BLaER1 (cell line): Measurements from ENCODE around the gene PDE6A.
"Not testable (repeated sequence)": the region's sequence is repeated elsewhere in the genome, so short reads cannot be mapped to it uniquely, and the experiment has no call there.

ENCODE experiments used
- H3K27ac ChIP-seq: shearing (Covaris generic); formaldehyde crosslinking; 2 replicates; pipeline ENCODE4 v1.8.1; 2022
- H3K27me3 ChIP-seq: shearing (Covaris generic); formaldehyde crosslinking; 2 replicates; pipeline ENCODE4 v1.8.1; 2022
- H3K36me3 ChIP-seq: shearing (Covaris generic); formaldehyde crosslinking; 2 replicates; pipeline ENCODE4 v1.8.1; 2022
- H3K4me1 ChIP-seq: shearing (Covaris generic); formaldehyde crosslinking; 2 replicates; pipeline ENCODE4 v1.8.1; 2022
- H3K4me2 ChIP-seq: shearing (Covaris generic); formaldehyde crosslinking; 2 replicates; pipeline ENCODE4 v1.8.1; 2022
- H3K4me3 ChIP-seq: shearing (Covaris generic); formaldehyde crosslinking; 2 replicates; pipeline ENCODE4 v1.8.1; 2022
- H3K9ac ChIP-seq: shearing (Covaris generic); formaldehyde crosslinking; 2 replicates; pipeline ENCODE4 v1.8.1; 2022
- H3K9me3 ChIP-seq: shearing (Covaris generic); formaldehyde crosslinking; 2 replicates; pipeline ENCODE4 v1.8.1; 2022
- H4K20me1 ChIP-seq: shearing (Covaris generic); formaldehyde crosslinking; 2 replicates; pipeline ENCODE4 v1.8.1; 2022
- Cebpa-rat ChIP-seq: shearing (Covaris generic); IDR thresholded peaks from 2 replicates; pipeline ENCODE4 v1.8.1; 2022

Gene PDE6A

DNA sequence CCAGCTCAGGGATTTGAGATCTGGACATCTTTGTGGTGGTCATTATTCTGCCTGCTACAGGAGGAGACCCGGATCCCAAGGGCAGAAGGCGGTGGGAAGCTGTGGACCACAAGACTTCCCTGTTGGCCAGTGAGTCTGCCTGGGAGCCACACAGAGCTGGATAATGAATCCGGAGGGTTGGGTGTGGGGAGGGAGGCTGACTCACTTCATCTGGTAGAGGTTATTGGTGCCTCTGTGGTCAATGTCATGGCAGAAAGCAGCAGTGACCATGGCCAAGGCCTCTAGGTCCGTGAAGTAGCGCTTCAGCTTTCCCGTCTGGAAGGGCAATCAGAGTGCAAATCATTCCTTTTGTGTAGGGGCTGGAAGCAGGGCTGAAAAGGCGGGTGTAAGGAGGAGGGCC lies 58.5 kb downstream of the PDE6A start:
- no peak overlapping the region for H3K4me2 ChIP-seq
- H3K4me3 ChIP-seq, result no peak overlapping the region
- no peaks in the 10 kb centered on the region for H3K27me3 ChIP-seq
- H3K9me3 ChIP-seq, result no peaks in the 10 kb centered on the region
- no peaks in the 10 kb centered on the region for H3K36me3 ChIP-seq
- no peak for TF ChIP-seq Cebpa-rat
- H3K27ac ChIP-seq, result no peak overlapping the region
- H3K4me1 ChIP-seq, result no peaks in the 10 kb centered on the region
- no peak overlapping the region for H3K9ac ChIP-seq
- H4K20me1 ChIP-seq, result no peaks in the 10 kb centered on the region

DNA sequence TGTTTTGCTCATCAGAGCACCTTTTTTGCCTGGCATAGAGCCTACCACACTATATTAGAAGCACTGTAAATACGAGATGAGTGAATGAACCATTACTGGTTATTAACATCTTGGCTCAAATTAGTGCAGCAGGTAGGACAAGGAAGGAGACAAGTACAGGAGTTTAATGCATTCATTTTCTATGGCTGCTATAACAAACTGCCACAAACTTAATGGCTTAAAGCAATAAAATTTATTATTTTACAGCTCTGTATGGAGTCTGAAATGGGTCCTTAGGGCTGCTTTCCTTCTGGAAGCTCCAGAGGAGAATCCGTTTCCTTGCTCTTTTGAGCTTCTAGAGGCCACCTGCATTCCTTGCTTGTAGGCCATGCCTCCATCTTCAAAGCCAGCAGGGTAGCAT lies 59.1 kb downstream of the PDE6A start:
- Histone ChIP-seq H3K9me3 (no peaks in the 10 kb centered on the region), H3K4me2 (no peak overlapping the region), H3K4me3 (no peak overlapping the region), H3K27me3 (no peaks in the 10 kb centered on the region), H3K9ac (no peak overlapping the region), H3K27ac (no peak overlapping the region), H3K4me1 (no peaks in the 10 kb centered on the region), H3K36me3 (no peaks in the 10 kb centered on the region), H4K20me1 (no peaks in the 10 kb centered on the region)
- TF ChIP-seq Cebpa-rat, result no peak

DNA sequence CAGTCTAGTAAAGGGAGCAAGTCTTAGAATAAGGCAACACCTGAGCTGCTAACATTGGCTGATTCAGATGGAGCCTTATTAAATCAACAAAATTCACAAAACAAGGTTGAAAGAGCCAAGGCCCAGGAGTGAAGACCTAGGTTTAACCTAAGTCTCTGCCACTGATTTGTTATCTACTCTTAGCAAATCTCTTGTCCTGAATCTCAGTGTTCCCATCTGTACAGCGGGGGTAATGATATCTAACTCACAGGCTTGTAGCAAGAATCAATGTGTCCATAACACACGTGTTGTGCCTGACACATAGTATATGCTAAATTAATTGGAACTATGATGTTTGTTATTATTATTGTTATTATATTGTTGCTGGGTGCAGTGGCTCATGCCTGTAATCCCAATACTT lies 61.0 kb downstream of the PDE6A start:
- Histone ChIP-seq H3K9me3 (no peaks in the 10 kb centered on the region), H3K36me3 (no peaks in the 10 kb centered on the region), H3K4me3 (no peak overlapping the region), H4K20me1 (no peaks in the 10 kb centered on the region), H3K4me2 (no peak overlapping the region), H3K27me3 (no peaks in the 10 kb centered on the region), H3K27ac (no peak overlapping the region), H3K4me1 (no peaks in the 10 kb centered on the region), H3K9ac (no peak overlapping the region)
- TF ChIP-seq Cebpa-rat, result no peak

DNA sequence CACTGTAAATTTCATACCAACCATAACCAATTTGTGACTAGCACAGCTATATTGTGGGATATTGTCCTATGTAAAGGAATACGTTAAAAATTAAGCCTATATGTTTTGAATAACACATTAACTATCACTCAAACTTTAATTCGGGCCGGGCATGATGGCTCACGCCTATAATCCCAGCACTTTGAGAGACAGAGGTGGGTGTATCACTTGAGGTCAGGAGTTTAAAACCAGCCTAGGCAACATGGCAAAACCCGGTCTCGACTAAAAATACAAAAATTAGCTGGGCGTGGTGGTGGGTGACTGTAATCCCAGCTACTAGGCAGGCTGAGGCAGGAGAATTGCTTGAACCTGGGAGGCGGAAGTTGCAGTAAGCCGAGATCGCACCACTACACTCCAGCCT lies 62.0 kb downstream of the PDE6A start:
- H3K9me3 ChIP-seq, H3K27me3 ChIP-seq, H3K27ac ChIP-seq, H4K20me1 ChIP-seq, H3K9ac ChIP-seq, H3K4me3 ChIP-seq, H3K36me3 ChIP-seq, H3K4me2 ChIP-seq, H3K4me1 ChIP-seq: not testable (repeated sequence)

DNA sequence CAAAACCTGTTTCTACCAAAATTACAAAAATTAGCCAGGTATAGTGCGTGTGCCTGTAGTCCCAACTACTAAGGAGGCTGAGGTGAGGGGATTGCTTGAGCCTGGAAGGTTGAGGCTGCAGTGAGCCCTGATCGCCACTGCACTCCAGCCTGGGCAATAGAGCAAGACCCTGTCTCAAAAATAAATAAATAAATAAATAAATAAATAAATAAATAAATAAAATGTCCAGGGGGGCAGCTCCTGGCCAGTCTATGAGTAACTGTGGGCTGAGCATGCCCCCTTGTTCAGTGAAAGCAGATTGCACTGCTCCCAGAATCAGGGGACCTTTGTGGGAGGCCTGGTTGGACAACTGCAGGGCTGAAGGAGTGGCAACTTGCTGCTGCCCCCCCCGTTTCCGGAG lies 62.7 kb downstream of the PDE6A start:
- no peaks in the 10 kb centered on the region for H3K9me3 ChIP-seq
- H3K27ac ChIP-seq, result no peak overlapping the region
- H3K9ac ChIP-seq, result no peak overlapping the region
- TF ChIP-seq Cebpa-rat, result no peak
- no peaks in the 10 kb centered on the region for H3K27me3 ChIP-seq
- H3K4me2 ChIP-seq, result no peak overlapping the region
- H3K4me3 ChIP-seq, result no peak overlapping the region
- no peaks in the 10 kb centered on the region for H3K36me3 ChIP-seq
- no peaks in the 10 kb centered on the region for H3K4me1 ChIP-seq
- H4K20me1 ChIP-seq, result no peaks in the 10 kb centered on the region

DNA sequence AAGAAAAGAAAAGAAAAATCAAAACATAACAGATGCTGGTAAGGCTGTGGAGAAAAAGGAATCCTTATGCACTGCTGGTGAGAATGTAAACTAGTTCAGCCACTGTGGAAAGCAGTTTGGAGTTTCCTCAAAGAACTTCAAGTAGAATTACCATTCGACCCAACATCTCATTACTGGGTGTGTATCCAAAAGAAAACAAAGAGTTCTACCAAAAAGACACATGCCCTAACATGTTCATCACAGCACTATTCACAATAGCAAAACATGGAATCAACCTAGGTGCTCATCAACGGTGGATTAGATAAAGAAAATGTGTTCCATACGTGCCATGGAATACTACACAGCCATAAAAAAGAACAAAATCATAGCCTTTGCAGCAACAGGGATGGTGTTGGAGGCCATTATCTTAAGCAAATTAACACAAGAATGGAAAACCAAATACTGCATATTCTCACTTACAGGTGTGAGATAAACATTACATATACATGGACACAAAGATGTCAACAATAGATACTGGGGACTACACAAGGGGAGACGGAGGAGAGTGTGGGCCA lies 63.4 kb downstream of the PDE6A start:
- no peak for TF ChIP-seq Cebpa-rat
- no peaks in the 10 kb centered on the region for H3K27me3 ChIP-seq
- no peak overlapping the region for H3K9ac ChIP-seq
- no peak overlapping the region for H3K4me2 ChIP-seq
- no peak overlapping the region for H3K4me3 ChIP-seq
- no peak overlapping the region for H3K27ac ChIP-seq
- no peaks in the 10 kb centered on the region for H3K4me1 ChIP-seq
- H4K20me1 ChIP-seq, result no peaks in the 10 kb centered on the region
- no peaks in the 10 kb centered on the region for H3K9me3 ChIP-seq
- no peaks in the 10 kb centered on the region for H3K36me3 ChIP-seq

DNA sequence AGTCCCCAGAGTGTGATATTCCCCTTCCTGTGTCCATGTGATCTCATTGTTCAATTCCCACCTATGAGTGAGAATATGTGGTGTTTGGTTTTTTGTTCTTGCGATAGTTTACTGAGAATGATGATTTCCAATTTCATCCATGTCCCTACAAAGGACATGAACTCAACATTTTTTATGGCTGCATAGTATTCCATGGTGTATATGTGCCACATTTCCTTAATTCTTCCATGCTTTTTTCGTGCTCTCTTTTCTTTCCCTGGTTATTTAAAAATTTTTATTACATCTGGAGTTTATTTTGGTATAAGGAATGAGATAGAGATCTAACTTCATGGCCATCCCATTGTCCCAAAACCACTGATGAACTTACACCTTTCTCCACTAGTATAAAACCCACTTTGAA lies 65.0 kb downstream of the PDE6A start:
- not testable (repeated sequence) for H3K9me3 ChIP-seq, H4K20me1 ChIP-seq, H3K4me2 ChIP-seq, H3K27me3 ChIP-seq, H3K9ac ChIP-seq, H3K27ac ChIP-seq, H3K4me1 ChIP-seq, H3K4me3 ChIP-seq, H3K36me3 ChIP-seq

DNA sequence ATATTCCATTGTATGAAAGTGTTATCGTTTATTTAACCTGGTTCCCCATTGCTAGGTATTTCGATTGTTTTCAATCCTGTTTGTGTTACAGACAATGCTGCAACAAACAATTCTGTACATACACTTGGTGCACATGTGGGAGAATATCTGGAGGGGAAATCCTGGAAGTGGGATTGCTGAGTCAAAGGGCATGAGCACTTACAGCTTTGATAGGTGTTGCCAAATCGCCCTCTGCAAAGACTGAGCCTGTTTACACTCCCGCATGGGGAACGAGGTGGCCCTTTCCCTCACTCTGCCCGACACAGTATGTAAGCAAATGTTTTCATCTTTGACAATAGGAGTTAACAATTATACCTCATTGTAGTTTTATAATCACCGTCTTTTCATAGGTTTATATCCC lies 66.2 kb downstream of the PDE6A start:
- no peaks in the 10 kb centered on the region for H3K36me3 ChIP-seq
- no peak overlapping the region for H3K27ac ChIP-seq
- H3K4me2 ChIP-seq, result no peak overlapping the region
- no peaks in the 10 kb centered on the region for H3K4me1 ChIP-seq
- H4K20me1 ChIP-seq, result no peaks in the 10 kb centered on the region
- H3K4me3 ChIP-seq, result no peak overlapping the region
- H3K27me3 ChIP-seq, result no peaks in the 10 kb centered on the region
- no peak for TF ChIP-seq Cebpa-rat
- H3K9me3 ChIP-seq, result no peaks in the 10 kb centered on the region
- H3K9ac ChIP-seq, result no peak overlapping the region

DNA sequence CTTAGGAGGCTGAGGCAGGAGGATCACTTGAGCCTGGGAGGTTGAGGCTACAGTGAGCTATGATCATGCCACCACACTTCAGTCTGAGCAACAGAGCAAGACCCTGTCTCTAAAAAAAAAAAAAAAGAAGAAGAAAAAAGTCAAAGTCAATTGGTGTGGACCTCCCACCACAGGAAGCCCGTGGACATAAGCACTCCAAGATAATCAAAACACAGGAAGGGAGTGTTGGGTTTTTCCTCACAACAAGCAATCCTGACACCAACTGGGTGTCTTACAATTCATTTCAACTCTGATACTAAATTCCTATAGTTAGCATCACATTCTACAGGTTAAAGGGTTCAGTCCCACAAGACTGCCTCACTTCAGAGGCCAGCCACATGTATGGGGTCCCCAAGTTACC lies 70.7 kb downstream of the PDE6A start:
- TF ChIP-seq Cebpa-rat, result no peak
- no peak overlapping the region for H3K4me2 ChIP-seq
- H3K9ac ChIP-seq, result no peak overlapping the region
- no peaks in the 10 kb centered on the region for H3K27me3 ChIP-seq
- H3K9me3 ChIP-seq, result no peaks in the 10 kb centered on the region
- H4K20me1 ChIP-seq, result no peaks in the 10 kb centered on the region
- H3K4me1 ChIP-seq, result peaks cover 4% of the 10 kb centered on the region; the same call in 1 of the 2 replicates
- no peaks in the 10 kb centered on the region for H3K36me3 ChIP-seq
- no peak overlapping the region for H3K4me3 ChIP-seq
- no peak overlapping the region for H3K27ac ChIP-seq

DNA sequence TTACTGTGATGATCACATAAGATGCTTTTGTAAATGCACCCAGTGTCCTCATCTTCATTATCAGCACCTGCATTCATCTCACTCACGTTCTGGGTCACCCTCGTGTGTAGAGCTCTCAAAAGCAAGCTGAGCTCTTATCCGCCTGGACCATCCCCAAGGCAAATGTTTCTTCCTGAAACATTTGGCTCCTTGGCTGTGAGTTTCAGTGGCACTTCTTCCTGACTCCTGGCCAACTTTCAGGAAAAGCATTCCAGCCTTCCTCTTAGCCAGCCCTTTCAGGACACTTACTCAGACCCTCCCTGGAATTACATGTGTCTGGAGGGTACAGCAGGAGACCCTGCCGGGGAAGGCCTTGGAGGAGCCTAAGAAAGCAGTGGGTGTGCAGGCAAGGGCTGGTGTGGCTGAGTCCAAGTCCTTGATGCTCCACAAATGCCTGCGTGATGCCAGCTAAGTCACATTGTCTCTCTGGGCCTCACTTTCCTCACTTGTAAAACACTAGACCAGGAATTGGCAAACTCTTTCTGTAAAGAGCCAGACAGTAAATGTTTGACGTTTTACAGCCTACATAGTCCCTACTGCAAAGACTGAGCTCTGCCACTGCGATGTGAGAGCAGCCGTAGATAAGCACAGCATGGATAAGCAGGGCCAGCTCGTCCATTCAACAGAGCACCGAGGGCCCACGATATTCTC lies 72.1 kb downstream of the PDE6A start:
- H3K4me1 ChIP-seq, result peaks cover 4% of the 10 kb centered on the region; the same call in 1 of the 2 replicates
- H3K27me3 ChIP-seq, result no peaks in the 10 kb centered on the region
- no peak overlapping the region for H3K27ac ChIP-seq
- no peak overlapping the region for H3K4me3 ChIP-seq
- no peaks in the 10 kb centered on the region for H3K36me3 ChIP-seq
- H3K4me2 ChIP-seq, result no peak overlapping the region
- no peaks in the 10 kb centered on the region for H4K20me1 ChIP-seq
- TF ChIP-seq Cebpa-rat, result no peak
- H3K9ac ChIP-seq, result no peak overlapping the region
- H3K9me3 ChIP-seq, result no peaks in the 10 kb centered on the region

DNA sequence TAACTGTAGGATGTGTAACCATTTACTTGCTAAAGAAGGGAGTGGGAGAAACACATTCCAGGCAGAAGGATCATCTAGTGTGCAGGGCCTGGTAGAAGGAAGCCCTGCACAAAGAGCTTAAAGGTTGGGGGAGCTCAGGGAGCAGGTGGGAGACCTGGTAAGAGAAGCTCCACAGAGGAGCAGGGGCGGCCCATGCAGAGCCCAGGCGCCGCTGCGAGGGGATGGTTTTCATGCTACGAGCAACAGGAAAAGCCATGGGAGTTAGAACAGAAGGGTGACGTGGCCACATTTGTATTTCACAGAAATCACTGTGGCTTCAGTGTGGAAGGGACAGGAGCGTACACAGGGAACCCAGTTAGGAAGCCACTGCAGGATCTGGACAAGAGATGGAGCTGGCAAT lies 73.1 kb downstream of the PDE6A start:
- H3K4me1 ChIP-seq, result peaks cover 4% of the 10 kb centered on the region; the same call in 1 of the 2 replicates
- no peaks in the 10 kb centered on the region for H3K9me3 ChIP-seq
- no peaks in the 10 kb centered on the region for H3K27me3 ChIP-seq
- no peak overlapping the region for H3K4me3 ChIP-seq
- no peaks in the 10 kb centered on the region for H3K36me3 ChIP-seq
- H3K4me2 ChIP-seq, result no peak overlapping the region
- no peak overlapping the region for H3K27ac ChIP-seq
- H3K9ac ChIP-seq, result no peak overlapping the region
- H4K20me1 ChIP-seq, result no peaks in the 10 kb centered on the region
- TF ChIP-seq Cebpa-rat, result no peak
